NCI-H345 treated with DMSO at 0.1 percent for 48 hours (cell line): ENCODE measurements around the gene PTGES3L.
"Not testable (repeated sequence)": the region's sequence is repeated elsewhere in the genome, so short reads cannot be mapped to it uniquely, and the experiment has no call there.

Experiments
- DNase-seq: peaks from one replicate; lab custom pipeline; 2025; ENCODE audit not compliant: unreplicated experiment; lab: John Stamatoyannopoulos, UW

Gene PTGES3L

GRCh38 chr17:42922294-42922693 lies 57.6 kb downstream of the PTGES3L start:
- no peak for DNase-seq

GRCh38 chr17:42920922-42921321 lies 59.0 kb downstream of the PTGES3L start:
- DNase-seq, result no peak

GRCh38 chr17:42920106-42920900 lies 59.6 kb downstream of the PTGES3L start:
- no peak for DNase-seq

GRCh38 chr17:42919522-42920077 lies 60.3 kb downstream of the PTGES3L start:
- not testable (repeated sequence) for DNase-seq

- no peak for DNase-seq
These were observed 60.9 kb downstream of the PTGES3L start for GRCh38 chr17:42918902-42919521.
